ENCODE measurements around the gene CYP1A2.
"Not testable (repeated sequence)": the region's sequence is repeated elsewhere in the genome, so short reads cannot be mapped to it uniquely, and the experiment has no call there.

The CYP1A2 gene

DNA sequence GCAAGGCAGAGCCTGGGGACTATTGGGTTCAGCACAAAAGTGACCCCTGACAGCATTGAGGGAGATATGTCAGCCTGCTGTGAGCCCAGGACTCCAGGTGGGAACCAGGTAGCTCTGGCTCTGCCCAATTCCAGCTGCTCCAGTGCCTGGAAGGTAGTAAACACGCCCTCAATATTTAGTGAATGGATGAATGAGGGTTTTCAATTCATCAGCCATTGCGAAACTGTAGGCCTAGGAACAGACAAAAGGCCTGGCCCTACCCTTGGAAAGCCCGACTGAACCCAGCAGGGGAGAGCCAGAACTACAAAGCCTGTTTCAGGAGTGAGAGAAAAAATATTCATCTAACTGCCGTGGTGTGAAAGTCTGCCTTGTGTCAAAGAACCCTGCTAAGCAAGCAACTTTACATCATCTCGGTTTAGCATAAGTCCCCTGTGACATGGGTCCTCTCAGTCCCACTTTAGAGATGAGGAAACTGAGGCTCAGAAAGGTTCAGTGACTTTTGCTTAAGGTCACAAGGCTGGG, 25.1 kb downstream of the CYP1A2 start:
- DNase-seq, result no peak
- intact Hi-C loops (cut with DNase I), result loop anchor here (5.0 kb wide), 1 partner anchor 64 kb away; no protein-coding TSS in a partner anchor

DNA sequence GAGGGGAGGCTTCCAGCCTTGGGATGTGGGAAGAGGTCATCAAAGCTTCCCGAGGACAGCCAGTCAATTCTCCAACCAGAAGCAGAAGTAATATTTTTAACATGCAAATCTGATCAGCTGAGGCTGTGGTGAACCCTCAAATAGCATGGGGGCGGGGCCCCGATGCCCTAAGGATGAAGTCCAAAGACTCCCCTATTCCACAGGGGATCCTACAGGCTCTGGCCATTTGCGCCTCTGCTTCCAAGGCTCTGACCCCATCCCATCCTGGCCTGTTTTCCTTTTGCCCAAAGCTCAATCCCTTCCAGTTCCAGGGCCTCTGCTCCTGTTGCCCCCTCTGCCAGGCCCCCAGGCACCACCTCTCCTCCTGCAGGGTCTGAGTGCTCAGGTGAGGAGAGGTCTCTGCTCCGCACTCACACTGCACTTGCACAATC, 26.5 kb downstream of the CYP1A2 start:
- no peak for DNase-seq
- intact Hi-C loops (cut with DNase I), result no loop called here

GRCh38 chr15:74775894-74776293, 27.2 kb downstream of the CYP1A2 start:
- intact Hi-C loops (cut with DNase I), result no loop called here
- no peak for DNase-seq

GRCh38 chr15:74776821-74777768, 28.4 kb downstream of the CYP1A2 start:
- DNase-seq, result no peak
- intact Hi-C loops (cut with DNase I), result no loop called here

- intact Hi-C loops (cut with DNase I), result no loop called here
- DNase-seq, result no peak
These were observed 29.3 kb downstream of the CYP1A2 start for GRCh38 chr15:74777769-74778598.

DNA sequence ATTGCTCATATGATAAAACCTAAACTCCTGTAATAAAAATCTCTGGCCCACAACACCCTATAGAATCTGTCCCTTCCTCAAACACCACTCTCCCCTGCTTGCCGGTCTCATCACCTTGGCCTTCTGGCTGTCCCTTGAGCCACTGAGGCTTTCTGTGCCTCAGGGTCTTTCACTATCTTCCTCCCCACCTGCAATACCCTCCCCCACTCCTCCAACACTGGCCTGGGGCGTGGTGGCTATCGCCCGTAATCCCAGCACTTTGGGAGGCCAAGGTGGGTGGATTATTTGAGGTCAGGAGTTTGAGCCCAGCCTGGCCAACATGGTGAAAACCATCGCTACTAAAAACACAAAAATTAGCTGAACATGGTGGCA, 29.9 kb downstream of the CYP1A2 start:
- no peak for DNase-seq
- intact Hi-C loops (cut with DNase I), result no loop called here

DNA sequence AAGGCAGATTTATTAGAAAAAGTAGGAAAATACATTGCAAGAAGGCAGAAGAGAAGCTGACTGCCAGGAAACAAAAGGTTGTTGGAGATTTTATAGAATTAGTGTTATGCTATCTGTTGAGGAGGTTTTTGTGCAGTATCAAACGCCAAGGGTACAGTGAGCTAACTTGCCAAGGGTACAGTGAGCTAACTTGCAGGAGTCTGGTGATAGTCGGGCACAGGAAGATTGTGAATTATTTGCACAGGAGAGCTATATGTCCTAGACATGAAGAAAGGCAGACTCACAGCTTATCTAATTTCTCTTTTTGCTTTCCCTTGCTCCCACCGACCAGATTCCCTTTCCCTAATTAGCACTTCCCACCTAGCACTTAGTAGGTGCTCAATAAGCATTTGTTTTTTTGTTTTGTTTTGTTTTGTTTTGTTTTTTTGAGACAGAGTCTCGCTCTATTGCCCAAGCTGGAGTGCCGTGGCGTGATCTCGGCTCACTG, 30.6 kb downstream of the CYP1A2 start:
- no peak for DNase-seq
- intact Hi-C loops (cut with DNase I), result no loop called here

GRCh38 chr15:74780523-74781430, 32.1 kb downstream of the CYP1A2 start:
- intact Hi-C loops (cut with DNase I), result loop anchor here (5.0 kb wide), 2 partner anchors 62 to 122 kb away; partner anchors contain the start of gene ULK3
- no peak for DNase-seq

- intact Hi-C loops (cut with DNase I), result loop anchor here (5.0 kb wide), 2 partner anchors 61 to 121 kb away; partner anchors contain the start of gene ULK3
- DNase-seq, result peak in 8 of 10 donors; percentile 43 to 96 (median 62)
These were observed 33.0 kb downstream of the CYP1A2 start, which contains the start of gene CSK for GRCh38 chr15:74781431-74782258. TSS of gene CSK (plus strand) at chr15:74782080. CDS start at chr15:74798298, 16,218 bp downstream.

- intact Hi-C loops (cut with DNase I), result loop anchor here (5.0 kb wide), 2 partner anchors 60 to 120 kb away; partner anchors contain the start of gene ULK3
- no peak for DNase-seq
These were observed 33.8 kb downstream of the CYP1A2 start for GRCh38 chr15:74782259-74783071.

DNA sequence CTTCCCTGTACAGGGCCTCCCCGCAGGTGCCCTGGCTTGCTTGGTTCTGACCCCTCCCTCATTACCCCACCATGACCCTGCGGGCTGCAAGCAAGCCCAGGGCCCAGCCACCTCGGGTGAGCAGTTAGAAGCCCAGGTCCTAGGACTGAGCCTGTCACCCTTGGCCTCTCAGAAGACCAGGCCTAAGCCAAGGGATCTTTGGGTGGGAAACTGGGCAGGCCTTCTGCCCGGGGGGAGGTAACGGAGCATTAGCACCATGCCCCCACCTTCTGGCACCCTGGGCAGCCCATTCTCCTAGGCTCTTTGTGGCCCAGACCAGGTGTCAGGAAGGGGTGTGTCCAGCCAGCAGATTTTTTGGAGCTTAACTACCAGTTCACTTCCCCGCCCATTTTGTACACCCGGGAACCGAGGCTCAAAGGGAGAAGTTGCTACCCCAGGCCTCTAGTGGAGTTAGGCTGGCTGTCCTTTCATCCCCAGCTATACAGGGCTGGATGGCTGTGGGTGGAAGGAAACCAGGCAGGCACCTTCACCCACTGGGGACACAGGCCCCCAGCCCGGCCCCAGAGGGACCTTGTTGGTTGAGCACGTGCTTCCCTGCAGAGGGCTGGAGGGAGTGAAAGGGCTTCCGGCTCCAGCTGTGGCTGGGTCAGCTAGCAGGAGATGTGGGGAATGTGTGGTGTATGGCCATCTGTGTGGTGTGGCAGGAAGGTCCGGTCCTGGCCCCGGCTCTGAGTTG, 34.6 kb downstream of the CYP1A2 start:
- no peak for DNase-seq
- intact Hi-C loops (cut with DNase I), result loop anchor here (5.0 kb wide), 2 partner anchors 59 to 119 kb away; partner anchors contain the start of gene ULK3

DNA sequence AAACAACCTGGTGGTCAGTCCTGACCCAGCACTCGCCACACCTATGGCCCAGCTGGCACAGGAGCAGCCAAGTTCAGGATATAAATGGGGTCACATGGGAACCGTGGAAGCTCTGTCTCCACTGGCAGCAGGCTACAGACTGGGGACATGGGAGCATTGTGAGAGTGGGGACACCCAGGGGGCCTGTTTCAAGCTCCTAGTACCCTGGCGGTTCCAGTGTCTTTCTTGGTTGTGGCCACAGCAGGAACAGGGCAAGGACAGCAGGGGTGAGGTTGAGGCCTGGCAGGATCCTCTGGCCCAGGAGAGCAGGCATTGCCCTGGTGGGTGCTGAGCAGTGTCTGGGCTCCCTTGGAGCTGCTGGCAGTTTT, 35.1 kb downstream of the CYP1A2 start:
- intact Hi-C loops (cut with DNase I), result loop anchor here (5.0 kb wide), 2 partner anchors 59 to 119 kb away; partner anchors contain the start of gene ULK3
- no peak for DNase-seq

DNA sequence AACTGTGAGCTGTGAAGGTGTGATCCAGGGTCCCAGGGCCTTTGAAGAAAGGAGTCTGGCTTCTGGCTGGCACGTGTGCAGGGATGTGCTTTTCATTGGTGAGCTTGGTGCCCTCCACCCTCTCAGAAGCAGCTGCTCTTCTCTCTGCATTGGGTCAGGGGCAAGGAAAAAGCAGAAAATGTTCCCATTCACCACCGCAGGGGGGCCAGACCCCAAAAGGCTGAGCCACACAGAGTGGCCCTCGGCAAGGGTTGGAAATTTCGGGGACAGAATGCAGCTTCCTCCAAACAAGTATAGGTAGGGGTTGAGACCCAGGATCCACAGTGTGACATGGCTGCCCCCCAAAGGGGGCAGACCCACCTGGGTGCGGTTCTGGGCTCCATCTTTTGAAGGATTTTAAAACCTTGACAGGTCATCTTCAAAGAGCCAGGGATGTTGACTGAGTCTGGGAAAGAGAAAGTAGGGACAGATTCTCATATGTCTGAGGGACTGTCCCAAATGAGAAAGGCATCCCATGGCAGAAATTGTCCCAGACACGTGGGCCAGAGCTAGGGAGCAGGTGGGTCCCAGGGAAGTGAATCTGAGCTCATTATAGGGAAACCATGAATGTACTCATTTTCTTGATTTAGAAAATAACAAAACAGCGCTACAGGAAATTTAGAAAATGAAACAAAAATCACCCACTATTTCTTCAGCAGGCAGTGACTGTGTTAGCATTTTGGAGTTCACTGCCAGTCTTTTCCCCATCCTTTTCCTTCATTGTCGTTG, 36.0 kb downstream of the CYP1A2 start:
- no peak for DNase-seq
- intact Hi-C loops (cut with DNase I), result loop anchor here (5.0 kb wide), 2 partner anchors 58 to 118 kb away; partner anchors contain the start of gene ULK3

DNA sequence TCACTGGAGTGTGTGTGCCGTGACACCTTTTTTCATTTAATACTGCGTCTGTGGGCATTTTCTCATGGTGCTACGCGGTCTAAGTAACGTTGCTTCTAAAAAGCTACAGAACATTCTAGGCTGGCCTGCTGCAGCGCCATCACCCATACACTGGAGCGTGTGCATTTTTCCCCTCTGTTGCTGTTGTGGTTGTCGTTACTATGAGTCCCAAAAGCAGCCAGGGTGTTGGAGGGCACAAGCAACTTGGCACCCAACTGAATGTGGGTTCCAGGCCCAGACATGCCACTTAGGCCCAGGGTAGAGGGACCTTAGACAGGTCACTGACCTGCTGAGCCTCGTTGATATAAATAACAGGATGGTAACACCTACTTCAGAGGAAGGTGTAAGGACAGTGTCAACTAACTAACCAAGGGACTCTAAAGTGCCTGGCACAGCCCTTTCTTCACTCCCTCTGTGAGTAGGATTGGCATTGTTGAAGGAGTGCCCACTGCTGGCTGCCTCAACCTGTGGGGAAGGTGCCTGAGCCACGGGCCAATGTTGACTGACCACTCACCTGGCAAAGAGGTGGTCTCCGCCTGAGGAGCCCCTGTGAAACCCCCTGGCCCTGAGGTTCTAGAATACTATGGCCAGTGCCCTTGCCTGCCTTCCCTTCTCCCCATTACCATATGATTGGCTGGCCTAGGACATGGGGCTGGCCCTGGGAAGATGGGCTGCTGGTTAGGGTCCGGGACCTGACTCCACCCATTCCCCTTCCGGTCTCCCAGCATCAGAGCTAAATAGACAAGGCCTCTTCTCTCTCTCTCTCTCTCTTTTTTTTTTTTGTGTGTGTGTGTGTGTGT, 36.8 kb downstream of the CYP1A2 start:
- intact Hi-C loops (cut with DNase I), result no loop called here
- no peak for DNase-seq

DNA sequence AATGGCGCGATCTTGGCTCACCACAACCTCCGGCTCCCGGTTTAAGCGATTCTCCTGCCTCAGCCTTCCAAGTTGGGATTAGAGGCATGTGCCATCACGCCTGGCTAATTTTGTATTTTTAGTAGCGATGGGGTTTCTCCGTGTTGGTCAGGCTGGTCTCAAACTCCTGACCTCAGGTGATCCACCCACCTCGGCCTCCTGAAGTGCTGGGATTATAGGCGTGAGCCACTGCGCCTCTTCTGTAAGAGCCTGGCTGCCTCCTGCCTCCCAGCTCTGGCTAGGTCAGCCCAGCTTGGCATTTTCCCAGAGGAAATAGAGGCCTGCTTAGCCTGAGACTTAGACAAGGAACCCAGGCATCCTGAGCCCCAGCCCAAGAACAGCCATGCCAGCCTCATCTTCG, 37.4 kb downstream of the CYP1A2 start:
- intact Hi-C loops (cut with DNase I); DNase-seq: not testable (repeated sequence)

Measured in posterior cingulate gyrus (tissue), 11 donors.